ENCODE data around the gene NAA15. TPM values are rescaled to one million over a fixed set of nuclear protein-coding genes. Genes with fewer than 3 reads are reported as not detected.
"Not testable (repeated sequence)": the region's sequence is repeated elsewhere in the genome, so short reads cannot be mapped to it uniquely, and the experiment has no call there.

The NAA15 gene
- total RNA-seq, result 10 to 100 TPM; 91.2 to 95.8 TPM

DNA sequence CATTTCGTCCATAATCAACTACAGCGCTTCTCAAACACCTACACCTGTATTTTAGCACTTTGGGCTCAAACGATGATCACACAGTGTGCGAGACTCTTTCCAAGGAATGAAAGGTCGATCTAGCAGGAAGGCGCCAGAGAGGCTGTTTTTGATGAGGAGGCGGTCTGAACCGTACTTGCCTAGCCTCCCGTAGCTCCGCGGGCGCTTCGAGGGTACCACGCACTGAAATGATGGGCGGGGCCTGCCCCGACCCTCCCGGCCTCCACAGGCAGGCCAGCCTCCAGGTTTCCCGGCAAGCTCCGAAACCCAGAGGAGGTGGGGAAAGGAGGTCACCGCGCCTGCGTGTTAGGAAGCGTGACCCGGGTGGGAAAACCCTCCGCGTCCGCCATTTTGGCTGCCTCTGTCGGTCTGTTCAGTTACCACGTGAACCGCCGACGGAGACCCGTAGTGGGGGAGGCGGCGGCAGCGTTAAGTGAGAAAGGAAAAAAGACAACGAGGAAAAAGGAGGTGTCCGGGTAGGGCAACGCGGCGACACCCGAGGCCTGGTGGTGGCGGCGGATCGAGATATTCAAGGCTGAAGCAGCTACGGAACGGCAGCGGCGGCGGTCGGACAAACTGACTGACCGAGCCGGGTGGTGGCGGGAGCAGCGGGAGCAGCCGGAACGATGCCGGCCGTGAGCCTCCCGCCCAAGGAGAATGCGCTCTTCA is at the start of gene NAA15:
TSS of gene NAA15 (plus strand) at position 393 of the 708 bp plus-strand sequence. CDS start at position 666, 273 bp downstream.
- Mint-ChIP-seq H3K36me3 (peaks cover 26% of the 10 kb centered on the region), H3K4me3 (peak within 1 kb of the TSS; percentile 100)

DNA sequence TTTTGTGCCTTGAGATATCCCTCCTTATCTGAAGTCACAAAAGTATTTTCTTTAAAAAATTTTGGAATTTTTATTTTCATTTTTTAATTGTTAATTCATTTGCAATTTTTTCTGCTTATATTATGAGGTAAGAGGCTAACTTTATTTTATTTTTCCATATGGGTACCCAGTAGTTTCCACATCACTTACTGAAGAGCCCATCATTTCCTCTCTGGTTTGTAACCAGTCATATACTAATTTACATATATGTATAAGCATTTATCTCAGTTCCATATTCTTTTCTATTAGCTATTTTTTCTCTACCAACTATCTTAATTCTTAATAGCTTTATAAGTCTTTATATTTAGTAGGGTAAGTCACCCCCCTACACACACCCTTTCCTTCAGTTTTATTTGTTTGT is 48.3 kb upstream of the NAA15 start:
- no peak overlapping the region for H3K4me3 Mint-ChIP-seq
- intact Hi-C loops (cut with micrococcal nuclease), result no loop called here
- H3K36me3 Mint-ChIP-seq, result no peaks in the 10 kb centered on the region
- no peaks in the 10 kb centered on the region for H3K9me3 Mint-ChIP-seq
- no peaks in the 10 kb centered on the region for H3K4me1 Mint-ChIP-seq (ENCODE audit: low read depth)
- no peaks in the 10 kb centered on the region for H3K27me3 Mint-ChIP-seq
- no peak overlapping the region for H3K27ac Mint-ChIP-seq
- ChIA-PET POLR2A (no interaction called here), CTCF (no interaction called here)
- no peak for DNase-seq

More for the DNA sequence above, at the start of gene NAA15:
- no peaks in the 10 kb centered on the region for H3K27me3 Mint-ChIP-seq
- peak within 1 kb of the TSS; percentile 100 for H3K27ac Mint-ChIP-seq
- CTCF ChIA-PET, result interaction anchor here (0.5 to 2.6 kb wide), 9 partner anchors 32 to 271 kb away, joined by 3 to 12 read pairs (median 4); no protein-coding TSS in a partner anchor
- intact Hi-C loops (cut with micrococcal nuclease), result loop anchor here (1.0 to 5.0 kb wide), 8 partner anchors 35 to 851 kb away; partner anchors contain the start of genes ELF2, MAML3, NOCT and SETD7
- DNase-seq, result peak; percentile 99
- H3K4me1 Mint-ChIP-seq (ENCODE audit: low read depth), result peaks cover 51% of the 10 kb centered on the region
- H3K9me3 Mint-ChIP-seq, result no peaks in the 10 kb centered on the region
- POLR2A ChIA-PET, result interaction anchor here (0.6 to 3.3 kb wide), 14 partner anchors 9 to 286 kb away, joined by 3 to 19 read pairs (median 6); partner anchors contain the start of genes ELF2, MGARP, NOCT and SETD7

DNA sequence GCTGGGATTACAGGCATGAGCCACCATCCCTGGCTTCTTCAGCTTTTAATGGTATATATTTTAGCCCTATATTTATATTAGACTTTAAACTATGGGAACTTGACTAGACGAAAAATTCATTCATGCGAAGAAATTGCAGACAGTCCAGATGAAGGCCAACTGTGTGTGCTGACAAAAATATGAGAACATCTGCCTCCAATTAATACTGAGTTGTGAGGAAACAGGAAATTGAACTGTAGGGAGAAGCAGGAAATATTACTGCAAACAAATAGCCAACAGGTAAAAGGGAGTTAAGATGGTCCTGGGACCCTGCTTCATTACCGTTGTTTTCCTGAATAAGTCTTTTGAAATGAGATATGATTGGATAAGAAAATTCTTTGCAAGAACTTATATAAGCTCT is 47.6 kb upstream of the NAA15 start:
- POLR2A ChIA-PET, result no interaction called here
- intact Hi-C loops (cut with micrococcal nuclease), result no loop called here
- Mint-ChIP-seq H3K9me3 (no peaks in the 10 kb centered on the region), H3K27me3 (no peaks in the 10 kb centered on the region), H3K4me1 (ENCODE audit: low read depth) (no peaks in the 10 kb centered on the region), H3K36me3 (no peaks in the 10 kb centered on the region), H3K4me3 (no peak overlapping the region), H3K27ac (no peak overlapping the region)
- no peak for DNase-seq
- CTCF ChIA-PET, result no interaction called here

DNA sequence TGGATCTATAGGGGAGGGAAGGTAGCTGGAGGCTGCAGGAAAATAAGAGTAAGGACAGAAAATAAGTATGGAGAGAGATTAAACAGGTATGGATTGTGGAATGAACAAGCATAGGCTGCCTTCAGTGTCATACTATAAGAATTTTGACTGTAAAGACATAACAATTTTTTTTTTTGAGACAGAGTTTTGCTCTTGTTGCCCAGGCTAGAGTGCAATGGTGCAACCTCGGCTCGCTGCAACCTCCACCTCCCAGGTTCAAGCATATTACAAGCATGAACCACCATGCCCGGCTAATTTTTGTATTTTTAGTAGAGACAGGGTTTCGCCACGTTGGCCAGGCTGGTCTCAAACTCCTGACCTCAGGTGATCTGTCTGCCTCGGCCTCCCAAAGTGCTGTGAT is 45.7 kb upstream of the NAA15 start:
- H3K27me3 Mint-ChIP-seq; H3K4me1 Mint-ChIP-seq (ENCODE audit: low read depth); H3K36me3 Mint-ChIP-seq; H3K4me3 Mint-ChIP-seq; DNase-seq; H3K9me3 Mint-ChIP-seq; POLR2A ChIA-PET; CTCF ChIA-PET; H3K27ac Mint-ChIP-seq; intact Hi-C loops (cut with micrococcal nuclease): not testable (repeated sequence)

DNA sequence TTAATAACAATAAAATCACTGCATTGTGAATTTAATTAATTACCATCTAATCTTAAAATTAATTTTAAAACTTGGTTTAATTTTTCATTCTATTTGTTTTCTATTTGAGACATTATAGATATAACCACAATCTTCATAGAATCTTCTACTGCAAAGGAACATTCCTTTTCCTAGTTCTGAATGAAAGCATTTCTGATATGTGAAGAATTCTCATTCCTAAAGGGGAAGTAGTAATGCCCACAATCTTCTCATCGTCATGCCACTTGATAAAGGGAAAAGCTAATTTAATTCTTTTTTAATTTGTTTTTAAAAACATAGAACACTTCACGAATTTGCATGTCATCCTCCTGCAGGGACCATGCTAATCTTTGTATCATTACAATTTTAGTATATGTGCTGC is 45.0 kb upstream of the NAA15 start:
- no peak overlapping the region for H3K4me3 Mint-ChIP-seq
- POLR2A ChIA-PET, result no interaction called here

DNA sequence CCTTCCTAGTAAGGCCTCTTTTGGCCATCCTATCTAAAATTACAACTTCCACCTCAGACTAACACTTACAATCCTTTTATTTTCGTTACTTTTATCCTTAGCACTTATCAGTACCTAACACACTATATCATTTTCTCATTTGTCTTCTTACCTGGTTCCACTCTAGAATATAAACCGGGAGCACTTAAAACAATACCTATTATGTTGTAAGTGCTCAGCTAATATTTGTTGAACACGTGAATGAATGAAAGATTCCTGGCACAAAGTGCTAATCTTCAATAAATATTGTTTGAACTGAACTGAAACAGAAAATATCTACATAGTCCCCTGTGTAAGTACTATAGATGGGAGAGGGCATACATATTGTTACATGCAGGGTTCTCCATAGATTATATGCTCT is 35.7 kb upstream of the NAA15 start:
- Mint-ChIP-seq H3K27ac (no peak overlapping the region), H3K36me3 (no peaks in the 10 kb centered on the region), H3K9me3 (no peaks in the 10 kb centered on the region), H3K4me1 (ENCODE audit: low read depth) (peaks cover 19% of the 10 kb centered on the region), H3K4me3 (no peak overlapping the region), H3K27me3 (peaks cover 1% of the 10 kb centered on the region)
- ChIA-PET POLR2A (interaction anchor here (0.5 to 2.6 kb wide), 5 partner anchors 30 to 181 kb away, joined by 3 to 19 read pairs (median 10); partner anchors contain the start of genes ELF2, NAA15 and NDUFC1), CTCF (interaction anchor here (0.7 to 4.5 kb wide), 5 partner anchors 30 to 87 kb away, joined by 3 to 39 read pairs (median 3); no protein-coding TSS in a partner anchor)
- DNase-seq, result no peak
- intact Hi-C loops (cut with micrococcal nuclease), result loop anchor here (1.0 to 2.0 kb wide), 10 partner anchors 30 to 831 kb away; partner anchors contain the start of genes ELF2 and NAA15

More for the DNA sequence above, 45.0 kb upstream of the NAA15 start:
- Mint-ChIP-seq H3K9me3 (no peaks in the 10 kb centered on the region), H3K27me3 (peaks cover 1% of the 10 kb centered on the region), H3K27ac (no peak overlapping the region), H3K4me1 (ENCODE audit: low read depth) (no peaks in the 10 kb centered on the region), H3K36me3 (no peaks in the 10 kb centered on the region)
- intact Hi-C loops (cut with micrococcal nuclease), result no loop called here
- CTCF ChIA-PET, result interaction anchor here (1.0 kb wide), 1 partner anchor 45 kb away, joined by 3 read pairs; the partner anchor contains the start of gene NAA15
- no peak for DNase-seq

DNA sequence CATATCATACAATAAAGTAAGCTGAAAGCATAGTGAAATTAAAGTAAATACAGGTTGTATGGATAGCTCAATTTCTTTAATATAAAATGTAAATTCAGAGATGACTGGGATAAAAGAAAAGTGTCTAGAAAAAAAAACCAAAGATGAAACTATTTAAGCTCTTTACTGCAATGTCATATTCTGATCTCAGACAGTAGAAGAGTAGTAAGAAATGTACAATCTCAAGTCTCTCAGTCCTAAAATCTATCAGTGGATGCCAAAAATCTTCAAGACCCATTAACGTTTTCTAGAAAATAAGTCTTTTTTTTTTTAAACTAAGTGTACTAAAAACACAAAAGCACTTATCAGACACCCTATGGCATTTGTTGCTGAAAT is 35.1 kb upstream of the NAA15 start:
- no peaks in the 10 kb centered on the region for H3K36me3 Mint-ChIP-seq
- no peak for DNase-seq
- H3K27ac Mint-ChIP-seq, result peak overlapping the region; percentile 84
- H3K4me3 Mint-ChIP-seq, result peak overlapping the region; percentile 28
- POLR2A ChIA-PET, result interaction anchor here (0.5 to 2.6 kb wide), 6 partner anchors 30 to 252 kb away, joined by 3 to 19 read pairs (median 8); partner anchors contain the start of genes ELF2, NAA15 and NDUFC1
- peaks cover 1% of the 10 kb centered on the region for H3K27me3 Mint-ChIP-seq
- intact Hi-C loops (cut with micrococcal nuclease), result loop anchor here (1.0 to 2.0 kb wide), 10 partner anchors 29 to 830 kb away; partner anchors contain the start of genes ELF2 and NAA15
- CTCF ChIA-PET, result interaction anchor here (0.7 to 4.5 kb wide), 8 partner anchors 29 to 89 kb away, joined by 3 to 39 read pairs (median 3); partner anchors contain the start of gene NDUFC1
- H3K9me3 Mint-ChIP-seq, result no peaks in the 10 kb centered on the region
- peaks cover 19% of the 10 kb centered on the region for H3K4me1 Mint-ChIP-seq (ENCODE audit: low read depth)

DNA sequence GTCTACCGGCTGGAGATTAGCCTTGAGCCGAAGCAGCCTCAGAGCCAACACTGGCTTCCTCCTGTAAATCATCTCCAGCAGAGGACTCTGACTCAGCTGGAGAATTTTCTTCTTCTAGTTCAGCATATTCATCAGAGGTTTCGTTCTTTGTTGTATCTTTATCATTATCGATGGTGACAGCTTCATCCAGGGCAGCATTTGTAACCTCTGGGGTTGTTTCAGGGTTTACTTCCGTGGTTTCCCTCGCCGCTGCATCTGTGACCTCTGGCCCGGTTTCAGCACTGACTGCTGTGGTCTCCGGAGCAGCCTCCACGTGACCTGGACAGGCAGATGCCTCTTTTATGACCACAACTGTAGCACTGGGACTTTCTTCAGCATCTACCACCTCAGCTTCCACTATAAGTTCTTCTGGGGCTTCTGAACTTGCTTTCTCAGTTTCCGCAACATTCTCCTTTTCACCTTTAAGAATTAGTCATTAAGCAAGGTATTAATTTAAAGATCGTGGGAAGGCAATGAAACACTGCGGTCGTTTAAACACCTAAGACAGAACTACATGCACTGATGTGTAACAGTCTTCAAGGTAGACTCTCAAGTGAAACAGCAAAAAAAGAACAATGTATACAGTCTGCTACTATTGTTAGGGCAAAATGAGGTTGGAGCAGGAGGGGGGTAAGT is 34.6 kb upstream of the NAA15 start:
- H3K27ac Mint-ChIP-seq, result peak overlapping the region; percentile 84
- ChIA-PET CTCF (interaction anchor here (0.7 to 4.5 kb wide), 7 partner anchors 29 to 89 kb away, joined by 3 to 39 read pairs (median 3); partner anchors contain the start of gene NDUFC1), POLR2A (interaction anchor here (1.0 to 2.6 kb wide), 5 partner anchors 29 to 252 kb away, joined by 3 to 19 read pairs (median 10); partner anchors contain the start of genes ELF2, NAA15 and NDUFC1)
- intact Hi-C loops (cut with micrococcal nuclease), result loop anchor here (1.0 to 2.0 kb wide), 11 partner anchors 13 to 830 kb away; partner anchors contain the start of genes ELF2 and NAA15
- H3K9me3 Mint-ChIP-seq, result no peaks in the 10 kb centered on the region
- H3K4me3 Mint-ChIP-seq, result peak overlapping the region; percentile 28
- H3K36me3 Mint-ChIP-seq, result no peaks in the 10 kb centered on the region
- peak; percentile 94 for DNase-seq
- H3K4me1 Mint-ChIP-seq (ENCODE audit: low read depth), result peaks cover 19% of the 10 kb centered on the region
- peaks cover 1% of the 10 kb centered on the region for H3K27me3 Mint-ChIP-seq

DNA sequence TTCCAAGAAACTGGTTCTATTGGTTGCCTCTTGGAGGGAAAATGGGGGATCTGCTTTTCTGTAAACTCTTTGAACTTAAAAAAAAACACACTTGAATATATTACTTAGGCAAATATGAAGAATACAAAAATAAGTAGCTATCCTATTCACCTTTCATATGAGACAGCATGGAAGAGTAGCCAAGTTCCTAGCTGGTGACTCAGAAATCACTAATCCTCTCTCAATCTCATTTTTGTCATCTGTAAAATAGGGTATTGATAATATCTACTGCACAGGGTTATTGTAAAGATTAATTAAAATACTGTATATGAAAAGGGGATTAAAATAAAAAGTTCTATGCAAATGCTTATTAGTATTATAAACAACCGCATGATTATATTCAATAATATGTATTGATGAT is 34.0 kb upstream of the NAA15 start:
- CTCF ChIA-PET, result interaction anchor here (0.6 to 4.5 kb wide), 3 partner anchors 28 to 90 kb away, joined by 3 to 39 read pairs (median 3); no protein-coding TSS in a partner anchor
- intact Hi-C loops (cut with micrococcal nuclease), result loop anchor here (1.0 to 2.0 kb wide), 4 partner anchors 12 to 592 kb away; no protein-coding TSS in a partner anchor
- Mint-ChIP-seq H3K9me3 (no peaks in the 10 kb centered on the region), H3K4me3 (peak overlapping the region; percentile 28), H3K27me3 (no peaks in the 10 kb centered on the region), H3K4me1 (ENCODE audit: low read depth) (peaks cover 19% of the 10 kb centered on the region), H3K27ac (peak overlapping the region; percentile 84), H3K36me3 (no peaks in the 10 kb centered on the region)
- POLR2A ChIA-PET, result interaction anchor here (2.0 to 2.6 kb wide), 3 partner anchors 29 to 89 kb away, joined by 10 to 19 read pairs (median 11); partner anchors contain the start of genes ELF2, NAA15 and NDUFC1
- DNase-seq, result no peak

DNA sequence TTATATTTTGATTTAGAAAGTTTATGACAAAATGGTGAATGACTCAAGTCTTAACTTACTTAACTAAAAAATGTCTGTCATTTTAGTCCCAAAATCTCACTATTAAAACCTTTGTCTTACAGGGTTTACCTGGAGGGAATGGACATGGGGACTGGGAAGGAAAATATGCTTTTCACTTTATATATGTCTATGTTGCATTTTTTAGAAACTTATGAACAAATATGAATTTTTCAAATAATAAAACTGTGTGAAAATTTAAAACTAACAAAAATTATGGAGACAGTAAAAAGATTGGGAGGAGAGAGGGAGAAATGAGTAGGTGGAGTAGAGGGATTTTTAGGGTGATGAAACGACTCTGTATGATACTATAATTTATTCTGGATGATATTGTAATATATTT is 27.5 kb upstream of the NAA15 start:
- DNase-seq, result no peak
- H3K36me3 Mint-ChIP-seq, result no peaks in the 10 kb centered on the region
- H3K27me3 Mint-ChIP-seq, result peaks cover 19% of the 10 kb centered on the region
- H3K4me3 Mint-ChIP-seq, result no peak overlapping the region
- ChIA-PET POLR2A (no interaction called here), CTCF (no interaction called here)
- intact Hi-C loops (cut with micrococcal nuclease), result no loop called here
- peaks cover 3% of the 10 kb centered on the region for H3K4me1 Mint-ChIP-seq (ENCODE audit: low read depth)
- no peak overlapping the region for H3K27ac Mint-ChIP-seq
- H3K9me3 Mint-ChIP-seq, result no peaks in the 10 kb centered on the region

DNA sequence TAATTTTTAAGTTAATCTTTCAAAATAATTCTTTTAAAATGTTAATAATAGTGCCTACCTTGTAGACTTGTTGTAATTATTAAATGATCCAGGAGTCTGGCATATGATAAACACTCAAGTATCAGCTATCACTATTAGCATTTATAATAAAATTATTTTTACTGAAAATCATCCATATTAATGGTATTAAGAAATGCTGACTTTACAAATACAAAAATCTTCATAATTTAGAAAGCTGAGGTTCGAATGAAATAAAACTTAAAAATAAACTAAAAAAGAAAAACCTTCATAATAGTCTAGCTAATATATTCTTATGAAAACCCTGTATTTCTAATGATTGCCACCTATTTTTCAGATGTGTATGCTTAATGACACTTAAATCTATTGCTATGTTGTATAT is 26.5 kb upstream of the NAA15 start:
- ChIA-PET CTCF (interaction anchor here (1.0 kb wide), 1 partner anchor 21 kb away, joined by 3 read pairs; no protein-coding TSS in a partner anchor), POLR2A (interaction anchor here (0.7 kb wide), 1 partner anchor 10 kb away, joined by 3 read pairs; no protein-coding TSS in a partner anchor)
- Mint-ChIP-seq H3K27ac (no peak overlapping the region), H3K9me3 (no peaks in the 10 kb centered on the region), H3K36me3 (no peaks in the 10 kb centered on the region), H3K27me3 (peaks cover 28% of the 10 kb centered on the region), H3K4me3 (no peak overlapping the region), H3K4me1 (ENCODE audit: low read depth) (peaks cover 11% of the 10 kb centered on the region)
- DNase-seq, result no peak
- intact Hi-C loops (cut with micrococcal nuclease), result no loop called here

All from activated CD4-positive, alpha-beta memory T cell treated with anti-CD3 and anti-CD28 coated beads for 36 hours (primary cell).